Vagina (tissue), 2 donors: ENCODE results near the gene RYR1. TPM values are rescaled to one million over a fixed set of nuclear protein-coding genes. Genes with fewer than 3 reads are reported as not detected.

Experiments
- DNase-seq, 2 donors: peaks; one replicate each; pipeline ENCODE4 v3.0.0-alpha.2; 2017; ENCODE audit errors: extremely low spot score in 2 of 2
- H3K27ac ChIP-seq: fragments of 200-600 bp; sonication (generic); one replicate; pipeline ENCODE4 v1.5.1; 2019
- H3K27me3 ChIP-seq: fragments of 200-600 bp; sonication (generic); one replicate; pipeline ENCODE4 v1.5.1; 2019
- H3K36me3 ChIP-seq, 2 donors: fragments of 200-600 bp; sonication (generic); one replicate each; pipeline ENCODE4 v1.5.1; 2017 to 2019
- H3K4me1 ChIP-seq: fragments of 200-600 bp; sonication (generic); one replicate; pipeline ENCODE4 v1.5.1; 2019
- H3K4me3 ChIP-seq, 2 donors: fragments of 200-600 bp; sonication (generic); 1 replicate in 1 of 2; 2 replicates in 1 of 2; pipeline ENCODE4 v1.5.1; 2016 to 2019
- H3K9me3 ChIP-seq: fragments of 200-600 bp; sonication (generic); one replicate; pipeline ENCODE4 v1.5.1; 2019
- POLR2A ChIP-seq, 2 donors: fragments of 450-650 bp; IDR thresholded peaks; one replicate each; pipeline ENCODE4 v1.6.1; 2017; ENCODE audit warnings: antibody characterized with exemption in 2 of 2, mild to moderate bottlenecking in 2 of 2, moderate library complexity in 2 of 2
- POLR2AphosphoS5 ChIP-seq, 2 donors: sonication (generic); formaldehyde crosslinking; IDR thresholded peaks; one replicate each; pipeline ENCODE4 v1.9.0; 2017; ENCODE audit warnings: antibody characterized with exemption in 2 of 2, mild to moderate bottlenecking in 2 of 2, low read depth in 1 of 2; ENCODE audit not compliant: insufficient read depth in 1 of 2
- intact Hi-C: fragments of 100-400 bp; cut with DNase I; formaldehyde crosslinking; loops from one replicate; pipeline ENCODE4 v1.15.1; 2023
- total RNA-seq: library from RNA; depleted of rRNA; stranded (reverse); fragments of >200 nt; gene quantifications from one replicate; pipeline ENCODE4 v1.2.3, GENCODE V29; 2016
- TF ChIP-seq, protein P1 (sequence below), 3 experiments: fragments of 450-650 bp in 2 of 3; fragments of 200-600 bp in 1 of 3; sonication (generic) in 1 of 3; IDR thresholded peaks; one replicate each; pipeline ENCODE4 v1.5.1; 2017 to 2019; ENCODE audit warnings: antibody characterized with exemption in 3 of 3, mild to moderate bottlenecking in 2 of 3, moderate library complexity in 2 of 3

The RYR1 gene
- total RNA-seq, 1 donor from 2014 or later, result 1.5 TPM

DNA sequence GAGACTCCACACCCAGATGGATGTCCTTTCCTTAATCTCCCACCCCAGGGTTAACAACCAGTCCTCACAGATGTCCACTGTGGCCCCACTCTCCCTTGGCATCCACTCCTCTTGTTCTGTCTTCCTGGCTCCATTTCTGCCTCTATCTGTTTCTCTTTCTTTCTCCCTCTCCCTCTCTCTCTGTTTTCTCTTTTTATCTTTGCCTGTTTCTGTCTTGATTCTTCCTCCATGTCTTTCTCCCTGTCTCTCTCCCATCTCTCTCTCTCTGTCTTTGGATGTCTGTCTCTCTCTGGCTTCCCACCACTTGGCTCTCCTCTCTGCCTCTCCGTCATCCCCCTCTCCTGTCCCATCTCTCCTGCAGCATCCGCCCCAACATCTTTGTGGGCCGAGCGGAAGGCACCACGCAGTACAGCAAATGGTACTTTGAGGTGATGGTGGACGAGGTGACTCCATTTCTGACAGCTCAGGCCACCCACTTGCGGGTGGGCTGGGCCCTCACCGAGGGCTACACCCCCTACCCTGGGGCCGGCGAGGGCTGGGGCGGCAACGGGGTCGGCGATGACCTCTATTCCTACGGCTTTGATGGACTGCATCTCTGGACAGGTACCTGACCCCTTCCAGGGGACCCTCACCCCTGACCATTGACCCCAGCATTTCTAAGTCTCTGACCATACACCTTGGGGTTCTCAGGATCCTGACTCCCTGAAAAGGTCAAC, 24.4 kb downstream of the RYR1 start:
- Histone ChIP-seq H3K36me3 (no peaks in the 10 kb centered on the region), H3K27me3 (no peaks in the 10 kb centered on the region), H3K27ac (no peak overlapping the region), H3K4me1 (no peaks in the 10 kb centered on the region), H3K4me3 (no peak overlapping the region), H3K9me3 (no peaks in the 10 kb centered on the region)
- intact Hi-C loops, result no loop called here
- TF ChIP-seq, protein P1, sequence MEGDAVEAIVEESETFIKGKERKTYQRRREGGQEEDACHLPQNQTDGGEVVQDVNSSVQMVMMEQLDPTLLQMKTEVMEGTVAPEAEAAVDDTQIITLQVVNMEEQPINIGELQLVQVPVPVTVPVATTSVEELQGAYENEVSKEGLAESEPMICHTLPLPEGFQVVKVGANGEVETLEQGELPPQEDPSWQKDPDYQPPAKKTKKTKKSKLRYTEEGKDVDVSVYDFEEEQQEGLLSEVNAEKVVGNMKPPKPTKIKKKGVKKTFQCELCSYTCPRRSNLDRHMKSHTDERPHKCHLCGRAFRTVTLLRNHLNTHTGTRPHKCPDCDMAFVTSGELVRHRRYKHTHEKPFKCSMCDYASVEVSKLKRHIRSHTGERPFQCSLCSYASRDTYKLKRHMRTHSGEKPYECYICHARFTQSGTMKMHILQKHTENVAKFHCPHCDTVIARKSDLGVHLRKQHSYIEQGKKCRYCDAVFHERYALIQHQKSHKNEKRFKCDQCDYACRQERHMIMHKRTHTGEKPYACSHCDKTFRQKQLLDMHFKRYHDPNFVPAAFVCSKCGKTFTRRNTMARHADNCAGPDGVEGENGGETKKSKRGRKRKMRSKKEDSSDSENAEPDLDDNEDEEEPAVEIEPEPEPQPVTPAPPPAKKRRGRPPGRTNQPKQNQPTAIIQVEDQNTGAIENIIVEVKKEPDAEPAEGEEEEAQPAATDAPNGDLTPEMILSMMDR (IDR thresholded peaks at IDR 0.05), result no peak
- DNase-seq, result no peak

DNA sequence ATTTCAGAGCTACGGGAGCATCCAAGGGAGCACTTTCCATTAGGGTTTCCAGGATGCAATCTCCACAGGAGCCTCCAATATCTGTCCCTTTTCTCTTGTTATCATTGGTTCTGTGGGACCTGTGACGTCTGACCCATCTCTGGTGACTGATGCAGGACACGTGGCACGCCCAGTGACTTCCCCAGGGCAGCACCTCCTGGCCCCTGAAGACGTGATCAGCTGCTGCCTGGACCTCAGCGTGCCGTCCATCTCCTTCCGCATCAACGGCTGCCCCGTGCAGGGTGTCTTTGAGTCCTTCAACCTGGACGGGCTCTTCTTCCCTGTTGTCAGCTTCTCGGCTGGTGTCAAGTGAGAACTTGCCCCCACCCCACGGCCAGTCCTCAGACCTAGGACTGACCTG, 25.5 kb downstream of the RYR1 start:
- Histone ChIP-seq H3K4me3 (no peak overlapping the region), H3K4me1 (no peaks in the 10 kb centered on the region), H3K27ac (no peak overlapping the region), H3K36me3 (no peaks in the 10 kb centered on the region), H3K27me3 (no peaks in the 10 kb centered on the region), H3K9me3 (no peaks in the 10 kb centered on the region)
- DNase-seq, result no peak
- intact Hi-C loops, result no loop called here
- no peak for TF ChIP-seq POLR2A (IDR thresholded peaks at IDR 0.05)
- TF ChIP-seq, protein P1 (IDR thresholded peaks at IDR 0.05), result no peak

DNA sequence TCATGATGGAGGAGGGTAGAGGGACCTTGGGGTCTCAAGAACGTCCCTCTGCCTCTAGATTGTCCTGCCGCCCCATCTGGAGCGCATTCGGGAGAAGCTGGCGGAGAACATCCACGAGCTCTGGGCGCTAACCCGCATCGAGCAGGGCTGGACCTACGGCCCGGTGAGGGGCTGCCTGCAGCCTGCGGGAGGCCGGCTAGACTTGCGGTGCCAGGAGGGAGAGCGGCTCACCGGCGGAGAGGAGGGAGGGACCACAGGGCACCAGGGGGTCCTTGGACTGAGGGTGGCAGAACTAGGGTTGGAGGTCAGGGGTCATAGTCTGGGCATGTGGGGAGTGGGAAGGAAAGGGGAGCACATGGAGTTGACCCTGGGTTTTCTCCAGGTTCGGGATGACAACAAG, 29.9 kb downstream of the RYR1 start:
- Histone ChIP-seq H3K36me3 (no peaks in the 10 kb centered on the region), H3K4me1 (no peaks in the 10 kb centered on the region), H3K9me3 (no peaks in the 10 kb centered on the region), H3K27me3 (no peaks in the 10 kb centered on the region), H3K27ac (no peak overlapping the region), H3K4me3 (no peak overlapping the region)
- TF ChIP-seq, protein P1 (IDR thresholded peaks at IDR 0.05), result no peak
- TF ChIP-seq POLR2AphosphoS5 (IDR thresholded peaks at IDR 0.05; ENCODE audit: insufficient read depth in 1 of 2, low read depth in 1 of 2) (no peak), POLR2A (IDR thresholded peaks at IDR 0.05) (no peak)
- intact Hi-C loops, result no loop called here
- DNase-seq, result no peak

DNA sequence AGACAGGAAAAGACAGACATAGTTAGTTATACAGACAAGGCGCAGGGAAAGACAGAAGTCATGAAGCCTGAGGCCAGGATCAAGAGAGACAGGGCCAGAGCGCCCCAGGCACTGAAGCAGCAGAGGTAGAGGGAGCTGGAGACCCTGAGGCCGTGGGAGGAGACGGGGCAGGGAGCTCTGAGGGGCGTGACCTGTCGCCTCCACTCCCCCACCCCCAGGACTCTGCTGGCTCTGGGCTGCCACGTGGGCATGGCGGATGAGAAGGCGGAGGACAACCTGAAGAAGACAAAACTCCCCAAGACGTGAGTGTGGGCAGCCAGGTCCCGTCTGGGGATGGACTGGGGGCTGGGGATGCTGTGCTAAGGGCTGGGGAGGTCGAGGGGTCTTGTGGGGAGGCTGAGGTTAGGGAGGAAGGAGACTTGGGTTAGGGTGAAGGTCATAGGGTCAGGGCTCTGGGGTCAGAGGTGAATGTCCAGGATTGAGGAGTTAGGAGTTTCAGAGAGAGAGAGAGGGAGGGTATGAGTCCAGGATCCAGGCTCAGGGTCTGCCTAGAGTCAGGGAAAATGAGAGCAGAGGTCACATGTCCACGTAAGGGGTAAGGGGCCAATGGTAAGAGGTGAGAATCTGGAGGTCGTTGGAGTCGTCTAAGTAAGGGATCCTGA, 31.1 kb downstream of the RYR1 start:
- no peak for TF ChIP-seq POLR2A (IDR thresholded peaks at IDR 0.05)
- TF ChIP-seq, protein P1 (IDR thresholded peaks at IDR 0.05), result no peak
- TF ChIP-seq POLR2AphosphoS5 (IDR thresholded peaks at IDR 0.05; ENCODE audit: insufficient read depth in 1 of 2, low read depth in 1 of 2), result no peak

DNA sequence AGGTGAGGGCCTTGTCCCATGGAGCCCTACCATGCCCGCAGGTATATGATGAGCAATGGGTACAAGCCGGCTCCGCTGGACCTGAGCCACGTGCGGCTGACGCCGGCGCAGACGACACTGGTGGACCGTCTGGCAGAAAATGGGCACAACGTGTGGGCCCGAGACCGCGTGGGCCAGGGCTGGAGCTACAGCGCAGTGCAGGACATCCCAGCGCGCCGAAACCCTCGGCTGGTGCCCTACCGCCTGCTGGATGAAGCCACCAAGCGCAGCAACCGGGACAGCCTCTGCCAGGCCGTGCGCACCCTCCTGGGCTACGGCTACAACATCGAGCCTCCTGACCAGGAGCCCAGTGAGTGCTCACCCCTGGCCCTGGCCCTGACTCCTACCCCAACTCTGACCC, 32.6 kb downstream of the RYR1 start:
- intact Hi-C loops, result no loop called here

More for the DNA sequence above, 31.1 kb downstream of the RYR1 start:
- Histone ChIP-seq H3K36me3 (no peaks in the 10 kb centered on the region), H3K4me1 (no peaks in the 10 kb centered on the region), H3K4me3 (no peak overlapping the region), H3K9me3 (no peaks in the 10 kb centered on the region), H3K27ac (no peak overlapping the region), H3K27me3 (no peaks in the 10 kb centered on the region)
- DNase-seq, result no peak
- intact Hi-C loops, result no loop called here

More for the DNA sequence above, 32.6 kb downstream of the RYR1 start:
- Histone ChIP-seq H3K27ac (no peak overlapping the region), H3K4me3 (no peak overlapping the region), H3K36me3 (no peaks in the 10 kb centered on the region), H3K27me3 (no peaks in the 10 kb centered on the region), H3K9me3 (no peaks in the 10 kb centered on the region), H3K4me1 (no peaks in the 10 kb centered on the region)
- DNase-seq, result no peak
- TF ChIP-seq, protein P1 (IDR thresholded peaks at IDR 0.05), result no peak
- TF ChIP-seq POLR2AphosphoS5 (IDR thresholded peaks at IDR 0.05; ENCODE audit: insufficient read depth in 1 of 2, low read depth in 1 of 2), result no peak
- no peak for TF ChIP-seq POLR2A (IDR thresholded peaks at IDR 0.05)
